ENCODE measurements around the gene DDX3X. TPM values are rescaled to one million over a fixed set of nuclear protein-coding genes. Genes with fewer than 3 reads are reported as not detected.
A peak's percentile ranks its signal among the peaks of the same experiment; 100 is the strongest.

The DDX3X gene
- total and polyA plus RNA-seq, 2 experiments from 2014 or later = 68.1 to 239 TPM

DNA sequence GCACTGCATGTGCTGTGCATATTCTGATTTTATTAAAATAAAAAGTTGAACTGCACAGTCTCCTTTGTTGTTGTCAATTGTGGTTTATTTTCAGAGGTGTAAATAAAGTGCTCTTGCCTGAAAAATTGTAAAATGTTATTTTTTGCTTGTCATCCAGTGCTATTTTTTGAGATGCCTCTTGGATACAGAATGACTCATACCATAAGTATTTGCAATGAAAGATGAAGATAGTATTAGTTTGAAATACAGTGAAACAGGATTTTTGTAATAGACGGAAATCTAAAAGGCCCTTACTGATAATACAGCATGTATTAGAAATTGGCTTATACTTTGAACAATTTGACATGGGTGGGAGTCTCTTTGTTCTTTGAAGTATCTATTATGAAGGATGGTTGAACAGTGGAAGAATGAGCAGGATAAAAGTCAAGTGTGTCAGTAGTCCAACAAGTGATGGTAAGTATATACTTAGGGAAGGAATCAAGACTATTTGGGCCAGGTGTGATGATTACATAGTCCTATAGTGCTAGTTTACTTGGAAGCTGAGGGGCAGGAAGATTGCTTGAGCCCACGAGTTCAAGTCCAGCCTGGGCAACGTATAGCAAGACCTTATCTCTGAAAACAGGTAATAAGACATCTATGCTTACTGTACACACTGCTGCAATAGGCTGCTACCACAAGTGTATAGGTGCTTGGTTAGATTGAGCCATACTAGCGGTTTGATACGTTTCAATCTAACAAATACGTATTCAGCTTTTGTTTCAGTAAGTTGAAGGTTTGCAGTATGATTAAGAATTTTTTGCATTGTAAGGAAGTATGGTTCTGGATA, 16.4 kb downstream of the DDX3X start:
- peaks cover 8% of the 10 kb centered on the region for H3K4me1 Mint-ChIP-seq
- ATAC-seq (peak; percentile 23), DNase-seq (ENCODE audit: low spot score) (peak; percentile 5)
- Histone ChIP-seq H3K27ac (ENCODE audit: low read depth) (no peak overlapping the region), H3K4me2 (no peak overlapping the region), H4K20me1 (replicated peaks; ENCODE audit: insufficient read depth) (0 out of 2 replicates have a peak, but pooled peaks cover 2% of the 10 kb centered on the region), H3K4me1 (ENCODE audit: insufficient read depth) (peaks cover 7% of the 10 kb centered on the region; the same call in 1 of the 2 replicates), H3K9me2 (ENCODE audit: insufficient read depth) (no peaks in the 10 kb centered on the region), H3K4me3 (no peak overlapping the region), H3K27me3 (ENCODE audit: insufficient read depth) (no peaks in the 10 kb centered on the region), H3K79me2 (replicated peaks; ENCODE audit: insufficient read depth) (0 out of 2 replicates have a peak, but pooled peaks cover 4% of the 10 kb centered on the region), H3F3A (replicated peaks; ENCODE audit: low read depth) (peaks cover 17% of the 10 kb centered on the region; the same call in 1 of the 2 replicates), H3K36me3 (ENCODE audit: insufficient read depth) (peaks cover 38% of the 10 kb centered on the region), H2AFZ (no peak overlapping the region)
- H3K36me3 Mint-ChIP-seq (ENCODE audit: low read depth) = peaks cover 55% of the 10 kb centered on the region
- H3K4me3 Mint-ChIP-seq = no peak overlapping the region
- no peaks in the 10 kb centered on the region; the same call in 2 of the 3 replicates for H3K9me3 Mint-ChIP-seq
- no peak overlapping the region for H3K27ac Mint-ChIP-seq
- no peak for TF ChIP-seq NANOG (IDR thresholded peaks at IDR 0.05; ENCODE audit: borderline replicate concordance)
- TF ChIP-seq CTCF (conservative IDR thresholded peaks at IDR 0.05; ENCODE audit: low read depth in 2 of 2) = no peak
- no peak for TF ChIP-seq STAT1 (IDR thresholded peaks at IDR 0.05; ENCODE audit: unreplicated experiment)
- no peak for TF ChIP-seq CREB1 (CRISPR knock-in tag; IDR thresholded peaks at IDR 0.05; ENCODE audit: low read depth)
- no peak for TF ChIP-seq POLR2AphosphoS5 (IDR thresholded peaks at IDR 0.05; ENCODE audit: low read depth)
- TF ChIP-seq REST (IDR thresholded peaks at IDR 0.05; ENCODE audit: unreplicated experiment) = no peak
- TF ChIP-seq ZNF114 (CRISPR knock-in tag; IDR thresholded peaks at IDR 0.05) = no peak
- no peak for TF ChIP-seq ZNF462 (CRISPR knock-in tag; IDR thresholded peaks at IDR 0.05)
- TF ChIP-seq ZNF331 (CRISPR knock-in tag; IDR thresholded peaks at IDR 0.05; ENCODE audit: low read depth) = no peak
- TF ChIP-seq, protein P1, sequence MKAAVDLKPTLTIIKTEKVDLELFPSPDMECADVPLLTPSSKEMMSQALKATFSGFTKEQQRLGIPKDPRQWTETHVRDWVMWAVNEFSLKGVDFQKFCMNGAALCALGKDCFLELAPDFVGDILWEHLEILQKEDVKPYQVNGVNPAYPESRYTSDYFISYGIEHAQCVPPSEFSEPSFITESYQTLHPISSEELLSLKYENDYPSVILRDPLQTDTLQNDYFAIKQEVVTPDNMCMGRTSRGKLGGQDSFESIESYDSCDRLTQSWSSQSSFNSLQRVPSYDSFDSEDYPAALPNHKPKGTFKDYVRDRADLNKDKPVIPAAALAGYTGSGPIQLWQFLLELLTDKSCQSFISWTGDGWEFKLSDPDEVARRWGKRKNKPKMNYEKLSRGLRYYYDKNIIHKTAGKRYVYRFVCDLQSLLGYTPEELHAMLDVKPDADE (IDR thresholded peaks at IDR 0.05) = no peak
- TF ChIP-seq JUNB (IDR thresholded peaks at IDR 0.05; ENCODE audit: unreplicated experiment) = no peak
- TF ChIP-seq EZH2phosphoT487 (IDR thresholded peaks at IDR 0.05; ENCODE audit: unreplicated experiment) = no peak
- no peak for TF ChIP-seq EZH2 (IDR thresholded peaks at IDR 0.05; ENCODE audit: low read depth, unreplicated experiment)
- H3K27me3 Mint-ChIP-seq (ENCODE audit: insufficient read depth, low read depth, poor library complexity) = peaks cover 14% of the 10 kb centered on the region

Measured in GM23338 (cell line).